GM08714 (cell line): ENCODE data around the gene AIFM1.

Experiments
- H3K4me3 ChIP-seq: fragments of 200-500 bp; sonication (Bioruptor generic); 2 replicates; pipeline ENCODE4 v1.5.1; 2014; ENCODE audit warnings: mild to moderate bottlenecking, low read length, inconsistent platforms
- ZNF274 ChIP-seq: IDR thresholded peaks from 2 replicates; pipeline ENCODE4 v1.6.1; 2012; ENCODE audit warnings: mild to moderate bottlenecking, low read depth, low read length

The AIFM1 gene

GRCh38 chrX:130155564-130155963 lies 10.1 kb downstream of the AIFM1 start:
- no peak overlapping the region for H3K4me3 ChIP-seq
- no peak for TF ChIP-seq ZNF274

- H3K4me3 ChIP-seq: no peak overlapping the region
- TF ChIP-seq ZNF274: no peak
These were observed 18.0 kb downstream of the AIFM1 start for GRCh38 chrX:130147631-130148030.

GRCh38 chrX:130145123-130145522 lies 20.5 kb downstream of the AIFM1 start:
- no peak for TF ChIP-seq ZNF274
- no peak overlapping the region for H3K4me3 ChIP-seq

- no peak overlapping the region for H3K4me3 ChIP-seq
- no peak for TF ChIP-seq ZNF274
These were observed 21.1 kb downstream of the AIFM1 start for GRCh38 chrX:130144509-130144908.

- no peak overlapping the region for H3K4me3 ChIP-seq
- no peak for TF ChIP-seq ZNF274
These were observed 26.0 kb downstream of the AIFM1 start for GRCh38 chrX:130139474-130140201.

GRCh38 chrX:130136961-130137360 lies 28.7 kb downstream of the AIFM1 start:
- no peak overlapping the region for H3K4me3 ChIP-seq
- TF ChIP-seq ZNF274: no peak

GRCh38 chrX:130136496-130136895 lies 29.1 kb downstream of the AIFM1 start:
- TF ChIP-seq ZNF274: no peak
- no peak overlapping the region for H3K4me3 ChIP-seq

- TF ChIP-seq ZNF274: no peak
- no peak overlapping the region for H3K4me3 ChIP-seq
These were observed 34.7 kb downstream of the AIFM1 start for GRCh38 chrX:130130990-130131389.

- no peak overlapping the region for H3K4me3 ChIP-seq
- TF ChIP-seq ZNF274: no peak
These were observed 40.4 kb downstream of the AIFM1 start for GRCh38 chrX:130125091-130125874.

GRCh38 chrX:130124577-130124976 lies 41.1 kb downstream of the AIFM1 start:
- no peak for TF ChIP-seq ZNF274
- H3K4me3 ChIP-seq: no peak overlapping the region

- no peak for TF ChIP-seq ZNF274
- H3K4me3 ChIP-seq: no peak overlapping the region; the same call in 1 of the 2 replicates
These were observed 44.2 kb downstream of the AIFM1 start for GRCh38 chrX:130121505-130121800.

- no peak for TF ChIP-seq ZNF274
- peak overlapping the region; percentile 14; the same call in 1 of the 2 replicates for H3K4me3 ChIP-seq
These were observed 44.7 kb downstream of the AIFM1 start for GRCh38 chrX:130120746-130121504.

GRCh38 chrX:130120321-130120731 lies 45.3 kb downstream of the AIFM1 start:
- TF ChIP-seq ZNF274: no peak
- H3K4me3 ChIP-seq: peak overlapping the region; percentile 14; the same call in 1 of the 2 replicates

GRCh38 chrX:130119312-130119898 lies 46.2 kb downstream of the AIFM1 start:
- H3K4me3 ChIP-seq: no peak overlapping the region
- TF ChIP-seq ZNF274: no peak
